Smooth muscle cell (in vitro differentiated cells): ENCODE results near the gene HIGD2B. TPM values are rescaled to one million over a fixed set of nuclear protein-coding genes. Genes with fewer than 3 reads are reported as not detected.

ENCODE experiments used
- polyA plus RNA-seq: library from polyadenylated mRNA; unstranded; fragments of >200 nt; fragmentation: Nextera tagmentation; extraction: Ambion mirVana; gene quantifications from 2 replicates; pipeline ENCODE4 v1.2.1, GENCODE V29; 2016
- small RNA-seq: library from RNA; depleted of rRNA; stranded (forward); fragments of <200 nt; gene quantifications from one replicate; pipeline ENCODE3, GENCODE V24; 2014
- total RNA-seq: library from RNA; depleted of rRNA; stranded (reverse); fragments of >200 nt; gene quantifications from 2 replicates; pipeline ENCODE4 v1.2.3, GENCODE V29; 2014

Gene HIGD2B
- total and polyA plus RNA-seq, 2 experiments from 2014 or later = not detected

Small RNA genes lying within 50 kb of the gene (small RNA-seq; reads per million reads assigned to genes)
- not detected for gene RN7SL853P

Other genes starting within 250 kb of the HIGD2B start
- 54.3 and 70.5 TPM in 2 replicates for gene ARIH1, start 211.9 kb downstream of the HIGD2B start, total RNA-seq
- gene ARIH1, start 211.9 kb downstream of the HIGD2B start, polyA plus RNA-seq = 78.1 and 96.3 TPM in 2 replicates
- gene GOLGA6B, start 31.5 kb downstream of the HIGD2B start, total RNA-seq = not detected in 2 replicates
- gene GOLGA6B, start 31.5 kb downstream of the HIGD2B start, polyA plus RNA-seq = not detected in 2 replicates
- gene BBS4, start within 50 bp of the HIGD2B start, total RNA-seq = 26.4 and 88.2 TPM in 2 replicates
- 23.0 and 31.2 TPM in 2 replicates for gene BBS4, start within 50 bp of the HIGD2B start, polyA plus RNA-seq
- 67.3 and 70.0 TPM in 2 replicates for gene ADPGK, start 97.6 kb upstream of the HIGD2B start, total RNA-seq
- gene ADPGK, start 97.6 kb upstream of the HIGD2B start, polyA plus RNA-seq = 53.4 and 55.7 TPM in 2 replicates